Neural progenitor cell (in vitro differentiated cells): Measurements from ENCODE around the gene MX1. TPM values are rescaled to one million over a fixed set of nuclear protein-coding genes. Genes with fewer than 3 reads are reported as not detected.

Experiments used
- DNase-seq: peaks from one replicate; pipeline ENCODE4 v3.0.0-alpha.2; 2016; ENCODE audit warnings: low spot score
- H2AFZ ChIP-seq: fragments of 200-600 bp; sonication (generic); replicated peaks from 2 replicates; pipeline ENCODE4 v1.6.1; 2016; ENCODE audit warnings: antibody characterized with exemption
- H3F3A ChIP-seq: fragments of 200-600 bp; sonication (generic); 2 replicates; pipeline ENCODE4 v1.6.1; 2016; ENCODE audit warnings: antibody characterized with exemption, low read depth
- H3K27ac ChIP-seq: fragments of 200-600 bp; sonication (generic); 2 replicates; pipeline ENCODE4 v1.5.1; 2016; ENCODE audit warnings: mild to moderate bottlenecking
- H3K27me3 ChIP-seq: fragments of 200-600 bp; sonication (generic); 2 replicates; pipeline ENCODE4 v1.6.1; 2016; ENCODE audit warnings: mild to moderate bottlenecking, moderate library complexity
- H3K36me3 ChIP-seq: fragments of 200-600 bp; sonication (generic); 2 replicates; pipeline ENCODE4 v1.5.1; 2016
- H3K4me1 ChIP-seq: fragments of 200-600 bp; sonication (generic); 2 replicates; pipeline ENCODE4 v1.6.1; 2016; ENCODE audit warnings: mixed run types
- H3K4me2 ChIP-seq: fragments of 200-600 bp; sonication (generic); 2 replicates; pipeline ENCODE4 v1.6.1; 2016
- H3K4me3 ChIP-seq: fragments of 200-600 bp; sonication (generic); 2 replicates; pipeline ENCODE4 v1.5.1; 2016
- H3K79me2 ChIP-seq: fragments of 200-600 bp; sonication (generic); 2 replicates; pipeline ENCODE4 v1.6.1; 2016; ENCODE audit warnings: low read depth
- H3K9ac ChIP-seq: fragments of 200-600 bp; sonication (generic); 2 replicates; pipeline ENCODE4 v1.6.1; 2016
- H3K9me3 ChIP-seq: fragments of 200-600 bp; sonication (generic); 2 replicates; pipeline ENCODE4 v1.5.1; 2016; ENCODE audit warnings: low read depth
- H4K20me1 ChIP-seq: fragments of 200-600 bp; sonication (generic); 2 replicates; pipeline ENCODE4 v1.6.1; 2016; ENCODE audit warnings: low read depth
- H3K27ac Mint-ChIP-seq: 3 replicates; pipeline ENCODE4 v1.8.0; 2021; ENCODE audit warnings: mixed read lengths
- H3K27me3 Mint-ChIP-seq: 2 replicates; pipeline ENCODE4 v1.8.0; 2022; ENCODE audit warnings: low read depth, mild to moderate bottlenecking, inconsistent platforms, moderate library complexity, mixed read lengths; ENCODE audit not compliant: insufficient read depth
- H3K36me3 Mint-ChIP-seq: 3 replicates; pipeline ENCODE4 v1.8.0; 2021; ENCODE audit warnings: mixed read lengths
- H3K4me1 Mint-ChIP-seq: 3 replicates; pipeline ENCODE4 v1.8.0; 2021; ENCODE audit warnings: mixed read lengths
- H3K4me3 Mint-ChIP-seq: 3 replicates; pipeline ENCODE4 v1.8.0; 2021; ENCODE audit warnings: mild to moderate bottlenecking, moderate library complexity, mixed read lengths
- H3K9me3 Mint-ChIP-seq: 3 replicates; pipeline ENCODE4 v1.8.0; 2020; ENCODE audit warnings: mixed read lengths
- CTCF ChIP-seq: fragments of 200-600 bp; sonication (generic); IDR thresholded peaks from 2 replicates; pipeline ENCODE4 v1.5.1; 2017; ENCODE audit warnings: antibody characterized with exemption, mild to moderate bottlenecking
- EZH2 ChIP-seq: fragments of 200-600 bp; sonication (generic); IDR thresholded peaks from 2 replicates; pipeline ENCODE4 v1.6.1; 2017; ENCODE audit warnings: antibody characterized with exemption, mild to moderate bottlenecking, moderate library complexity
- EZH2phosphoT487 ChIP-seq: fragments of 200-600 bp; sonication (generic); IDR thresholded peaks from 2 replicates; pipeline ENCODE4 v1.6.1; 2017; ENCODE audit warnings: antibody characterized with exemption
- total RNA-seq: library from RNA; depleted of rRNA; stranded (reverse); fragments of >200 nt; gene quantifications from 2 replicates; pipeline ENCODE4 v1.2.3, GENCODE V29; 2015; ENCODE audit warnings: low replicate concordance

The MX1 gene
- total RNA-seq, 1 donor from 2014 or later, result 1.7 TPM

GRCh38 chr21:41437729-41438128, 11.7 kb downstream of the MX1 start:
- no peak overlapping the region for H3K27ac ChIP-seq
- Mint-ChIP-seq H3K36me3 (no peaks in the 10 kb centered on the region), H3K27me3 (peaks cover 2% of the 10 kb centered on the region), H3K4me3 (no peak overlapping the region), H3K4me1 (no peaks in the 10 kb centered on the region), H3K27ac (no peak overlapping the region), H3K9me3 (peaks cover 4% of the 10 kb centered on the region)
- DNase-seq, result no peak
- no peak overlapping the region for H3K4me3 ChIP-seq
- H3K36me3 ChIP-seq, result no peaks in the 10 kb centered on the region
- no peaks in the 10 kb centered on the region for H4K20me1 ChIP-seq
- TF ChIP-seq CTCF, result no peak
- TF ChIP-seq EZH2phosphoT487, result no peak
- no peak for TF ChIP-seq EZH2
- H2AFZ ChIP-seq, result no peak overlapping the region
- H3K4me1 ChIP-seq, result no peaks in the 10 kb centered on the region
- H3K79me2 ChIP-seq, result no peaks in the 10 kb centered on the region
- H3K27me3 ChIP-seq, result no peaks in the 10 kb centered on the region
- H3K4me2 ChIP-seq, result no peak overlapping the region
- no peak overlapping the region for H3K9ac ChIP-seq
- no peaks in the 10 kb centered on the region for H3K9me3 ChIP-seq
- no peaks in the 10 kb centered on the region for H3F3A ChIP-seq

- Mint-ChIP-seq H3K27ac (no peak overlapping the region), H3K36me3 (no peaks in the 10 kb centered on the region), H3K4me3 (no peak overlapping the region), H3K9me3 (peaks cover 4% of the 10 kb centered on the region), H3K27me3 (no peaks in the 10 kb centered on the region), H3K4me1 (no peaks in the 10 kb centered on the region)
- Histone ChIP-seq H4K20me1 (no peaks in the 10 kb centered on the region), H3K9me3 (no peaks in the 10 kb centered on the region), H2AFZ (no peak overlapping the region), H3K27me3 (no peaks in the 10 kb centered on the region), H3K4me2 (no peak overlapping the region), H3K27ac (no peak overlapping the region), H3K9ac (no peak overlapping the region), H3K4me3 (no peak overlapping the region), H3K36me3 (no peaks in the 10 kb centered on the region), H3F3A (no peaks in the 10 kb centered on the region), H3K79me2 (no peaks in the 10 kb centered on the region), H3K4me1 (no peaks in the 10 kb centered on the region)
- TF ChIP-seq EZH2phosphoT487, result no peak
- TF ChIP-seq CTCF, result no peak
- no peak for TF ChIP-seq EZH2
- DNase-seq, result no peak
These were observed 12.5 kb downstream of the MX1 start for GRCh38 chr21:41438425-41439113.

GRCh38 chr21:41439248-41439647, 13.2 kb downstream of the MX1 start:
- Histone ChIP-seq H3K36me3 (no peaks in the 10 kb centered on the region), H3K4me1 (no peaks in the 10 kb centered on the region), H3K79me2 (no peaks in the 10 kb centered on the region), H3K27ac (no peak overlapping the region), H3K9ac (no peak overlapping the region), H3K27me3 (no peaks in the 10 kb centered on the region), H3K4me3 (no peak overlapping the region), H3F3A (no peaks in the 10 kb centered on the region), H3K9me3 (no peaks in the 10 kb centered on the region), H4K20me1 (no peaks in the 10 kb centered on the region), H2AFZ (no peak overlapping the region), H3K4me2 (no peak overlapping the region)
- Mint-ChIP-seq H3K4me3 (no peak overlapping the region), H3K4me1 (no peaks in the 10 kb centered on the region), H3K9me3 (peaks cover 4% of the 10 kb centered on the region), H3K27ac (no peak overlapping the region), H3K27me3 (no peaks in the 10 kb centered on the region), H3K36me3 (no peaks in the 10 kb centered on the region)
- no peak for DNase-seq
- TF ChIP-seq CTCF (no peak), EZH2 (no peak), EZH2phosphoT487 (no peak)
